K562 (cell line): ENCODE measurements around the gene OSGEP. TPM values are rescaled to one million over a fixed set of nuclear protein-coding genes. Genes with fewer than 3 reads are reported as not detected.

Source experiments
- ATAC-seq: fragments of 200-7000 bp; cut with Tn5 transposase; 3 replicates; pipeline ENCODE4 v1.9.1; 2020; ENCODE audit warnings: moderate library complexity
- BruUV-seq: library from RNA; stranded (reverse); fragments of 400-500 nt; replicated peaks from 2 replicates; lab custom pipeline; 2021; lab: Mats Ljungman, UMichigan
- CTCF ChIA-PET: fragments of 300-600 bp; formaldehyde crosslinking; extraction: SDS; loops from one replicate; lab custom pipeline; 2021; ENCODE audit warnings: low intra/inter-chr PET ratio; lab: Yijun Ruan, JAX
- POLR2A ChIA-PET: fragments of 300-600, 350-650 bp; sonication (Branson Sonifier 250); formaldehyde crosslinking; extraction: SDS; loops from one replicate; lab custom pipeline; 2021; ENCODE audit warnings: antibody characterized with exemption, inconsistent platforms; lab: Yijun Ruan, JAX
- DNase-seq, 4 experiments: peaks; one replicate each; pipeline versions ENCODE4 v3.0.0 to v3.0.0-alpha.2; 2011 to 2018; ENCODE audit warnings: low spot score in 3 of 4, mixed read lengths in 3 of 4; ENCODE audit errors: extremely low read depth in 1 of 4
- FAIRE-seq: peaks from 2 replicates; lab custom pipeline; 2011; peaks lifted over from hg19 to GRCh38; lab: Jason Lieb, UNC
- H2AFZ ChIP-seq: 2 replicates; pipeline ENCODE4 v1.6.0; 2011; ENCODE audit warnings: low read depth, low read length, control low read depth, inconsistent platforms
- H3K27ac ChIP-seq: fragments of 200-600 bp; 3 replicates; pipeline ENCODE4 v1.8.0; 2011; ENCODE audit warnings: low read depth, mild to moderate bottlenecking, control low read depth, inconsistent platforms, low read length, moderate library complexity, mixed read lengths; ENCODE audit errors: extremely low read depth
- H3K27me3 ChIP-seq, 2 experiments: fragments of 300-600 bp in 1 of 2; 2 replicates in 1 of 2; 3 replicates in 1 of 2; pipeline versions ENCODE4 v1.6.0 to v1.8.0; 2011; ENCODE audit warnings: inconsistent platforms in 2 of 2, low read length in 2 of 2, mild to moderate bottlenecking in 1 of 2, mixed read lengths in 1 of 2, moderate library complexity in 1 of 2; ENCODE audit not compliant: control insufficient read depth in 2 of 2, insufficient read depth in 2 of 2
- H3K36me3 ChIP-seq: fragments of 300-600 bp; 3 replicates; pipeline ENCODE4 v1.8.0; 2011; ENCODE audit warnings: mild to moderate bottlenecking, low read length, inconsistent platforms; ENCODE audit not compliant: control insufficient read depth, insufficient read depth
- H3K4me1 ChIP-seq, 2 experiments: fragments of 200-600 bp in 1 of 2; replicated peaks in 1 of 2; 2 replicates in 1 of 2; 3 replicates in 1 of 2; pipeline versions ENCODE4 v1.5.1 to v1.8.0; 2011; ENCODE audit warnings: inconsistent platforms in 2 of 2, low read length in 2 of 2, mild to moderate bottlenecking in 1 of 2, mixed read lengths in 1 of 2, moderate library complexity in 1 of 2; ENCODE audit not compliant: control insufficient read depth in 2 of 2, insufficient read depth in 2 of 2
- H3K4me2 ChIP-seq: 2 replicates; pipeline ENCODE4 v1.6.1; 2011; ENCODE audit warnings: low read length, control low read depth, inconsistent platforms, mixed read lengths; ENCODE audit not compliant: insufficient read depth
- H3K4me3 ChIP-seq: fragments of 200-600 bp; sonication (generic), shearing (Covaris generic); 2 replicates; pipeline ENCODE4 v1.5.1; 2016; ENCODE audit warnings: control low read depth, inconsistent platforms
- H3K79me2 ChIP-seq: fragments of 200-600 bp; 3 replicates; pipeline ENCODE4 v1.8.0; 2011; ENCODE audit warnings: low read length, inconsistent platforms; ENCODE audit not compliant: control insufficient read depth, insufficient read depth
- H3K9ac ChIP-seq, 2 experiments: 2 replicates each; pipeline versions ENCODE4 v1.6.0 to v1.6.1; 2011; ENCODE audit warnings: low read depth in 2 of 2, low read length in 2 of 2, control low read depth in 1 of 2, inconsistent platforms in 1 of 2, mild to moderate bottlenecking in 1 of 2, mixed read lengths in 1 of 2; ENCODE audit not compliant: insufficient read depth in 1 of 2
- H3K9me1 ChIP-seq: one replicate; pipeline ENCODE4 v1.6.0; 2011; ENCODE audit warnings: inconsistent platforms, mild to moderate bottlenecking, low read length, moderate library complexity; ENCODE audit not compliant: control insufficient read depth, insufficient read depth
- H3K9me3 ChIP-seq: replicated peaks from 2 replicates; pipeline ENCODE4 v1.5.1; 2011; ENCODE audit warnings: low read depth, low read length, inconsistent platforms; ENCODE audit not compliant: control insufficient read depth, insufficient read depth
- H4K20me1 ChIP-seq: replicated peaks from 2 replicates; pipeline ENCODE4 v1.6.1; 2011; ENCODE audit warnings: low read length, inconsistent platforms, mixed read lengths; ENCODE audit not compliant: control insufficient read depth, insufficient read depth
- CBFB ChIP-seq: sonication (generic); formaldehyde crosslinking; IDR thresholded peaks from 2 replicates; pipeline ENCODE4 v1.4.0; 2020; ENCODE audit warnings: mild to moderate bottlenecking, missing genetic modification reagents
- DNMT1 ChIP-seq: fragments of 450-650 bp; IDR thresholded peaks from 2 replicates; pipeline ENCODE4 v1.6.1; 2016; ENCODE audit warnings: antibody characterized with exemption, mild to moderate bottlenecking
- KLF13 ChIP-seq: fragments of 450-650 bp; IDR thresholded peaks from 2 replicates; pipeline ENCODE4 v1.6.1; 2016; ENCODE audit warnings: missing genetic modification characterization, low read depth, mild to moderate bottlenecking, missing compliant biosample characterization, moderate library complexity, borderline replicate concordance
- MGA ChIP-seq: fragments of 450-650 bp; IDR thresholded peaks from 2 replicates; pipeline ENCODE4 v1.6.1; 2016; ENCODE audit warnings: mild to moderate bottlenecking, moderate library complexity
- ZNF239 ChIP-seq: fragments of 250-450 bp; sonication (Bioruptor Pico); IDR thresholded peaks from 2 replicates; pipeline ENCODE4 v1.4.0; 2020; ENCODE audit warnings: mild to moderate bottlenecking
- ZNF766 ChIP-seq: fragments of 200-800 bp; sonication (Bioruptor generic); conservative IDR thresholded peaks from 2 replicates; pipeline ENCODE4 v1.6.1; 2016; ENCODE audit warnings: missing genetic modification characterization, missing compliant biosample characterization
- whole genome bisulfite sequencing: fragments of 100-300 bp; shearing (Covaris generic); methylation state at CpG from one replicate; pipeline ENCODE4 v1.1.6; 2016; ENCODE audit warnings: low coverage, mixed read lengths; ENCODE audit not compliant: insufficient coverage; ENCODE audit errors: missing lambda C conversion rate; 5-methylcytosine and 5-hydroxymethylcytosine counted together
- in situ Hi-C: fragments of 300-500 bp; cut with MboI; formaldehyde crosslinking; loops from 4 replicates; pipeline ENCODE4 v1.15.0; 2018; ENCODE audit warnings: inconsistent platforms, mixed read lengths
- intact Hi-C: fragments of 100-400 bp; cut with micrococcal nuclease; formaldehyde crosslinking; loops from 2 replicates; pipeline ENCODE4 v1.14.2; 2022
- polyA plus RNA-seq, 8 experiments: library from polyadenylated mRNA; depleted of rRNA in 4 of 8; stranded (reverse) in 5 of 8; unstranded in 3 of 8; fragments of >200 nt; fragmentation: Nextera tagmentation in 2 of 8; fragmentation: Illumina TruSeq in 1 of 8; extraction: Ambion mirVana in 2 of 8; extraction: Trizol in 1 of 8; gene quantifications; 2 replicates each; pipeline versions ENCODE4 v1.2.1 to v1.2.3, GENCODE V29; 2011 to 2014; ENCODE audit warnings: inconsistent platforms in 1 of 8, missing spikeins in 1 of 8
- total RNA-seq, 7 experiments: library from RNA; depleted of rRNA in 6 of 7; stranded (reverse); fragments of >200 nt in 6 of 7; fragmentation: Illumina TruSeq in 2 of 7; extraction: Trizol in 2 of 7; gene quantifications; 2 replicates each; pipeline versions ENCODE4 v1.2.1 to v1.2.3, GENCODE V29; 2011 to 2021; ENCODE audit warnings: low replicate concordance in 1 of 7

Gene OSGEP
- total and polyA plus RNA-seq, 9 of the 15 experiments (the other 6 are each of a cell fraction or from before 2014, with no cell fraction given) = 32.1 to 59.2 (median 44.1) TPM

DNA sequence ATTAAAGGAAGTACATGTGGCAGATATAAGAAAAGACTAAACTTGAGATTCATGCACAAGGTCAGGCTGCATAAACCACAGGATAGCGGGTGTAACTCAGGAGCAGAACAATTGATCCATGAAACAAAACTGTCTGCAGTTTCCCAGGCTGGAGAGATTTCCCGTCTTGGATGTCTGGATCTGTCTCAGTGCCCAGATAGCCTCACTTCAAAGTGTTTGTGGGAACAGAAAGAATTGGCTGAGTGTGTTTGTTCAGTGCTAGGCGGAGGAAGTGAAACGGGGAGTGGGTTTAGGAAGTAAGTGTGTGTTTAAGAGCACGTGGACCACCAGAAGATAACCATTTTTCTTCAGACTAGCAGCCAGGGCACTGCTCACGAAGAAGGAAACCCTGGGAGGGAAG is 49.3 kb upstream of the OSGEP start:
- Histone ChIP-seq H3K36me3 (no peaks in the 10 kb centered on the region), H3K27me3 (no peaks in the 10 kb centered on the region), H3K27ac (no peak overlapping the region), H3K79me2 (no peaks in the 10 kb centered on the region), H2AFZ (peak overlapping the region; percentile 59), H4K20me1 (no peaks in the 10 kb centered on the region), H3K4me2 (no peak overlapping the region), H3K4me3 (no peak overlapping the region), H3K9me1 (no peaks in the 10 kb centered on the region), H3K9me3 (no peaks in the 10 kb centered on the region), H3K9ac (no peak overlapping the region)
- CTCF ChIA-PET = no interaction called here
- ATAC-seq (no peak), DNase-seq (no peak), FAIRE-seq (no peak)
- intact Hi-C loops (no loop called here), in situ Hi-C loops (no loop called here)
- WGBS = 36% methylated on average over 5 of the region's 6 CpGs
- no TSS peak for BruUV-seq
- POLR2A ChIA-PET = no interaction called here
- no peak for TF ChIP-seq CBFB (CRISPR knock-in tag)
- TF ChIP-seq ZNF766 (CRISPR knock-in tag) = no peak
- TF ChIP-seq MGA = no peak
- TF ChIP-seq ZNF239 = no peak
- TF ChIP-seq DNMT1 = no peak
- TF ChIP-seq KLF13 (tag) = no peak
- TF ChIP-seq, all 486 proteins: peak for 0
- no peaks in the 10 kb centered on the region; a peak in 2 of 5 replicates for H3K4me1 ChIP-seq
